MM.1S (cell line): ENCODE results near the gene PTGDR2.
"Not testable (repeated sequence)": the region's sequence is repeated elsewhere in the genome, so short reads cannot be mapped to it uniquely, and the experiment has no call there.

ENCODE experiments used
- EZH2 ChIP-seq: fragments of 300-600 bp; sonication (generic); optimal IDR thresholded peaks from 2 replicates; pipeline ENCODE3; 2017; ENCODE audit warnings: low read depth, mild to moderate bottlenecking, antibody characterized with exemption, low read length, mixed read lengths
- EZH2phosphoT487 ChIP-seq: fragments of 300-600 bp; sonication (generic); IDR thresholded peaks from 2 replicates; pipeline ENCODE4 v1.6.1; 2018; ENCODE audit warnings: antibody characterized with exemption, low read length
- TF ChIP-seq, protein P1 (sequence below): fragments of 300-600 bp; sonication (generic); IDR thresholded peaks from 2 replicates; pipeline ENCODE4 v1.5.1; 2016; ENCODE audit warnings: antibody characterized with exemption, low read length, mixed read lengths

- TF ChIP-seq, protein P1, sequence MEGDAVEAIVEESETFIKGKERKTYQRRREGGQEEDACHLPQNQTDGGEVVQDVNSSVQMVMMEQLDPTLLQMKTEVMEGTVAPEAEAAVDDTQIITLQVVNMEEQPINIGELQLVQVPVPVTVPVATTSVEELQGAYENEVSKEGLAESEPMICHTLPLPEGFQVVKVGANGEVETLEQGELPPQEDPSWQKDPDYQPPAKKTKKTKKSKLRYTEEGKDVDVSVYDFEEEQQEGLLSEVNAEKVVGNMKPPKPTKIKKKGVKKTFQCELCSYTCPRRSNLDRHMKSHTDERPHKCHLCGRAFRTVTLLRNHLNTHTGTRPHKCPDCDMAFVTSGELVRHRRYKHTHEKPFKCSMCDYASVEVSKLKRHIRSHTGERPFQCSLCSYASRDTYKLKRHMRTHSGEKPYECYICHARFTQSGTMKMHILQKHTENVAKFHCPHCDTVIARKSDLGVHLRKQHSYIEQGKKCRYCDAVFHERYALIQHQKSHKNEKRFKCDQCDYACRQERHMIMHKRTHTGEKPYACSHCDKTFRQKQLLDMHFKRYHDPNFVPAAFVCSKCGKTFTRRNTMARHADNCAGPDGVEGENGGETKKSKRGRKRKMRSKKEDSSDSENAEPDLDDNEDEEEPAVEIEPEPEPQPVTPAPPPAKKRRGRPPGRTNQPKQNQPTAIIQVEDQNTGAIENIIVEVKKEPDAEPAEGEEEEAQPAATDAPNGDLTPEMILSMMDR = not testable (repeated sequence)
- TF ChIP-seq EZH2phosphoT487, EZH2: not testable (repeated sequence)
These were observed 31.9 kb downstream of the PTGDR2 start for GRCh38 chr11:60823745-60824306.
